HepG2 (cell line): ENCODE results near the gene UBE3B. TPM values are rescaled to one million over a fixed set of nuclear protein-coding genes. Genes with fewer than 3 reads are reported as not detected.

ENCODE experiments used
- ATAC-seq: fragments of 200-7000 bp; cut with Tn5 transposase; 3 replicates; pipeline ENCODE4 v1.9.1; 2020; ENCODE audit warnings: mild to moderate bottlenecking, moderate library complexity
- BruUV-seq: library from RNA; stranded (reverse); fragments of 400-500 nt; replicated peaks from 2 replicates; lab custom pipeline; 2021; lab: Mats Ljungman, UMichigan
- CTCF ChIA-PET: fragments of 300-600 bp; formaldehyde crosslinking; extraction: SDS; loops from one replicate; lab custom pipeline; 2021; ENCODE audit warnings: low total read pairs, inconsistent platforms, low intra/inter-chr PET ratio; lab: Yijun Ruan, JAX
- POLR2A ChIA-PET: fragments of 350-600 bp; sonication (Branson Sonifier 250); formaldehyde crosslinking; loops from one replicate; lab custom pipeline; 2020; ENCODE audit warnings: antibody characterized with exemption, inconsistent platforms; lab: Yijun Ruan, JAX
- DNase-seq: peaks from one replicate; pipeline ENCODE4 v3.0.0-alpha.2; 2015; ENCODE audit warnings: low spot score
- FAIRE-seq: peaks from 3 replicates; lab custom pipeline; 2011; peaks lifted over from hg19 to GRCh38; lab: Jason Lieb, UNC
- H2AFZ ChIP-seq: one replicate; pipeline ENCODE4 v1.6.1; 2011; ENCODE audit warnings: low read length, inconsistent platforms
- H3K27ac ChIP-seq: fragments of 300-600 bp; 3 replicates; pipeline ENCODE4 v1.8.0; 2011; ENCODE audit warnings: mixed run types, mild to moderate bottlenecking, mixed read lengths, low read length, inconsistent platforms; ENCODE audit not compliant: insufficient read depth; ENCODE audit errors: extremely low read length
- H3K27me3 ChIP-seq, 2 experiments: fragments of 200-600 bp in 1 of 2; 2 replicates in 1 of 2; 3 replicates in 1 of 2; pipeline versions ENCODE4 v1.6.0 to v1.8.0; 2011; ENCODE audit warnings: low read length in 2 of 2, mild to moderate bottlenecking in 2 of 2, moderate library complexity in 2 of 2, inconsistent platforms in 1 of 2; ENCODE audit not compliant: insufficient read depth in 2 of 2, control insufficient read depth in 1 of 2
- H3K36me3 ChIP-seq, 2 experiments: fragments of 200-600 bp in 1 of 2; replicated peaks in 1 of 2; 2 replicates in 1 of 2; 3 replicates in 1 of 2; pipeline versions ENCODE4 v1.5.1 to v1.8.0; 2011; ENCODE audit warnings: low read length in 2 of 2, inconsistent platforms in 1 of 2; ENCODE audit not compliant: insufficient read depth in 2 of 2, control insufficient read depth in 1 of 2
- H3K4me1 ChIP-seq: 2 replicates; pipeline ENCODE4 v1.5.1; 2012; ENCODE audit warnings: low read length, inconsistent platforms; ENCODE audit not compliant: insufficient read depth
- H3K4me2 ChIP-seq: 2 replicates; pipeline ENCODE4 v1.6.0; 2011; ENCODE audit warnings: low read depth, low read length, inconsistent platforms
- H3K4me3 ChIP-seq, 3 experiments: fragments of 200-600 bp in 1 of 3; sonication (generic), shearing (Covaris generic) in 1 of 3; replicated peaks in 1 of 3; 2 replicates each; pipeline ENCODE4 v1.5.1; 2011 to 2016; ENCODE audit warnings: low read length in 3 of 3, inconsistent platforms in 2 of 3, low read depth in 2 of 3, mild to moderate bottlenecking in 2 of 3, control low read depth in 1 of 3, mixed read lengths in 1 of 3; ENCODE audit not compliant: insufficient read depth in 1 of 3
- H3K79me2 ChIP-seq: one replicate; pipeline ENCODE4 v1.6.1; 2011; ENCODE audit warnings: low read length, inconsistent platforms; ENCODE audit not compliant: insufficient read depth
- H3K9ac ChIP-seq: 2 replicates; pipeline ENCODE4 v1.6.0; 2011; ENCODE audit warnings: mild to moderate bottlenecking, low read depth, low read length, inconsistent platforms; ENCODE audit not compliant: insufficient read depth
- H3K9me3 ChIP-seq: 2 replicates; pipeline ENCODE4 v1.5.1; 2012; ENCODE audit warnings: mild to moderate bottlenecking, low read length
- H4K20me1 ChIP-seq: 2 replicates; pipeline ENCODE4 v1.6.0; 2011; ENCODE audit warnings: inconsistent platforms, mild to moderate bottlenecking, low read length, moderate library complexity; ENCODE audit not compliant: insufficient read depth
- ARNT ChIP-seq: fragments of 450-650 bp; IDR thresholded peaks from 2 replicates; pipeline ENCODE4 v1.6.1; 2017
- GABPA ChIP-seq, 2 experiments: IDR thresholded peaks; 2 replicates each; pipeline ENCODE4 v1.6.1; 2011 to 2016; ENCODE audit warnings: low read depth in 2 of 2, low read length in 1 of 2, missing biosample characterization in 1 of 2, missing genetic modification characterization in 1 of 2
- RXRB ChIP-seq: IDR thresholded peaks from 2 replicates; pipeline ENCODE4 v1.6.1; 2016; ENCODE audit warnings: borderline replicate concordance, missing genetic modification reagents, missing compliant biosample characterization
- ZBTB1 ChIP-seq: sonication (generic); formaldehyde crosslinking; IDR thresholded peaks from 2 replicates; pipeline ENCODE4 v1.4.0; 2020; ENCODE audit warnings: missing genetic modification reagents, borderline replicate concordance
- ZBTB20 ChIP-seq: sonication (generic); formaldehyde crosslinking; IDR thresholded peaks from 2 replicates; pipeline ENCODE4 v1.8.1; 2023; ENCODE audit warnings: missing genetic modification reagents, low read depth, mild to moderate bottlenecking, borderline replicate concordance
- ZNF263 ChIP-seq: sonication (generic); formaldehyde crosslinking; IDR thresholded peaks from 2 replicates; pipeline ENCODE4 v1.4.0; 2020; ENCODE audit warnings: missing genetic modification reagents
- ZNF616 ChIP-seq: sonication (generic); formaldehyde crosslinking; IDR thresholded peaks from 2 replicates; pipeline ENCODE4 v1.5.0; 2020; ENCODE audit warnings: low read depth, mild to moderate bottlenecking, missing genetic modification reagents
- ZNF619 ChIP-seq: sonication (generic); formaldehyde crosslinking; IDR thresholded peaks from 2 replicates; pipeline ENCODE4 v1.4.0; 2020; ENCODE audit warnings: mild to moderate bottlenecking, missing genetic modification reagents
- in situ Hi-C: cut with HindIII; loops from 2 replicates; pipeline ENCODE4 v1.10.0; 2017; ENCODE audit warnings: low pct_unique_long_range_greater_than_20kb; ENCODE audit not compliant: extremely low pct_ligation_motif_present
- intact Hi-C: fragments of 100-400 bp; cut with micrococcal nuclease; formaldehyde crosslinking; loops from one replicate; pipeline ENCODE4 v1.10.0; 2022; ENCODE audit not compliant: unreplicated experiment
- polyA plus RNA-seq, 8 experiments: library from polyadenylated mRNA; depleted of rRNA in 3 of 8; stranded (reverse) in 7 of 8; unstranded in 1 of 8; fragments of >200 nt; fragmentation: Illumina TruSeq in 4 of 8; extraction: Trizol in 4 of 8; gene quantifications; 2 replicates each; pipeline versions ENCODE4 v1.2.1 to v1.2.3, GENCODE V29; 2011 to 2016; ENCODE audit warnings: low read depth in 4 of 8, missing spikeins in 1 of 8, mixed read lengths in 1 of 8; ENCODE audit not compliant: insufficient read depth in 1 of 8
- total RNA-seq, 5 experiments: library from RNA; depleted of rRNA; stranded (reverse); fragments of >200 nt; fragmentation: Illumina TruSeq; extraction: Trizol; gene quantifications; 2 replicates each; pipeline ENCODE4 v1.2.3, GENCODE V29; 2016; ENCODE audit warnings: low read depth in 1 of 5
- TF ChIP-seq, protein P1 (sequence below): sonication (generic); formaldehyde crosslinking; IDR thresholded peaks from 2 replicates; pipeline ENCODE4 v1.8.0; 2022; ENCODE audit warnings: mild to moderate bottlenecking, missing genetic modification reagents; ENCODE audit not compliant: insufficient replicate concordance
- TF ChIP-seq, protein P2 (sequence below): sonication (generic); formaldehyde crosslinking; IDR thresholded peaks from 2 replicates; pipeline ENCODE4 v1.5.1; 2020; ENCODE audit warnings: missing genetic modification reagents, mild to moderate bottlenecking, borderline replicate concordance
- TF ChIP-seq, protein P3 (sequence below): sonication (generic); formaldehyde crosslinking; IDR thresholded peaks from 2 replicates; pipeline ENCODE4 v1.4.0; 2020; ENCODE audit warnings: mild to moderate bottlenecking, missing genetic modification reagents

Gene UBE3B
- total and polyA plus RNA-seq, 2 of the 13 experiments (the other 11 are each of a cell fraction or from before 2014, with no cell fraction given): 22.7 to 25.3 TPM

DNA sequence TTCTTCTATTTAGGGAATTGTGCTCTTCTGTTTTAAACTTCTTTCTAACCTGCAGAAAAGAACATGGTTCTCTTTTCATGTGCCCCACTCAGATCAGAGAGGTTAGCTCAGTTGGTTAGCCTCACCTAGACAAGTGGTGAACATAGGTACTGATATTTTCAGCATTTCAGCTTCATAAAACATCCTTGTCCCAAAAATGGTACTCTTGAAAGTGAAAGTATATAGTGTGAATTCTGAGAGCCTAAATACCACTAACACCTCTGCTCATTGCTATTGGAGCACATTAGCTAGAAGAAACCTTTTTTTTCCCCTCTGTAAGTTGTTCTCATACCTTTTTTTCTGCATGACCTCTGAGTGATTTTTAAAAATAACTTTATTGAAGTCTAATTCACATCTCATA is 17.6 kb downstream of the UBE3B start:
- peak overlapping the region; percentile 47 for H3K9ac ChIP-seq
- TF ChIP-seq ZBTB1 (CRISPR knock-in tag): no peak
- TF ChIP-seq, all 625 proteins: peak for 0
- in situ Hi-C loops: no loop called here
- no peaks in the 10 kb centered on the region for H3K9me3 ChIP-seq
- no peak overlapping the region for H2AFZ ChIP-seq
- FAIRE-seq: no peak
- ChIA-PET CTCF (no interaction called here), POLR2A (interaction anchor here (1.1 to 2.4 kb wide), 3 partner anchors 16 to 33 kb away, joined by 3 to 18 read pairs (median 11); partner anchors contain the start of genes KCTD10 and UBE3B)
- H4K20me1 ChIP-seq: no peaks in the 10 kb centered on the region
- peak; percentile 27 for ATAC-seq
- BruUV-seq: no TSS peak
- peaks cover 5 to 36% of the 10 kb centered on the region in 2 experiments for H3K36me3 ChIP-seq
- peaks cover 26% of the 10 kb centered on the region for H3K4me1 ChIP-seq
- H3K4me3 ChIP-seq: no peak overlapping the region; a peak in 1 of 6 replicates
- peak overlapping the region; percentile 52 for H3K4me2 ChIP-seq
- no peaks in the 10 kb centered on the region for H3K27me3 ChIP-seq
- H3K27ac ChIP-seq: peak overlapping the region; percentile 77
- no peaks in the 10 kb centered on the region for H3K79me2 ChIP-seq
- no peak for DNase-seq
- intact Hi-C loops: loop anchor here (2.0 kb wide), 1 partner anchor 18 kb away; the partner anchor contains the start of genes KCTD10 and UBE3B

DNA sequence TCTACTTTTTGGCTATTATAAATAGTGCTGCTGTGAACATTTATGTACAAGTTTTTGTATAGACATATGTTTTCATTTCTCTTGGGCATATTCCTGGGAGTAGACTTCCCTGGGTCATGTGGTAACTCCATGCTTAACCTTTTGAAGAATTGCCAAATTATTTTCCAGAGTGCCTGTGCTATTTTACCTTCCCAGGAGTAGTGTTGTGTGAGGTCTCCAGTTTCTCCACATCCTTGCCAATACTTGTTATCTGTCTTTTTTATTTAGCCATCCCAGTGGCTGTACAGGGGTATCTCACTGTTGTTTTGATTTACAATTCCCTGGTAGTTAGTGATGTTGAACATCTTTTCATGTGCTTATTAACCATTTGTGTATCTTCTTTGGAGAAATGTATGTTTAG is 18.9 kb downstream of the UBE3B start:
- FAIRE-seq: no peak
- intact Hi-C loops: no loop called here
- TF ChIP-seq, protein P1, sequence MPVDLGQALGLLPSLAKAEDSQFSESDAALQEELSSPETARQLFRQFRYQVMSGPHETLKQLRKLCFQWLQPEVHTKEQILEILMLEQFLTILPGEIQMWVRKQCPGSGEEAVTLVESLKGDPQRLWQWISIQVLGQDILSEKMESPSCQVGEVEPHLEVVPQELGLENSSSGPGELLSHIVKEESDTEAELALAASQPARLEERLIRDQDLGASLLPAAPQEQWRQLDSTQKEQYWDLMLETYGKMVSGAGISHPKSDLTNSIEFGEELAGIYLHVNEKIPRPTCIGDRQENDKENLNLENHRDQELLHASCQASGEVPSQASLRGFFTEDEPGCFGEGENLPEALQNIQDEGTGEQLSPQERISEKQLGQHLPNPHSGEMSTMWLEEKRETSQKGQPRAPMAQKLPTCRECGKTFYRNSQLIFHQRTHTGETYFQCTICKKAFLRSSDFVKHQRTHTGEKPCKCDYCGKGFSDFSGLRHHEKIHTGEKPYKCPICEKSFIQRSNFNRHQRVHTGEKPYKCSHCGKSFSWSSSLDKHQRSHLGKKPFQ (CRISPR knock-in tag): no peak
- TF ChIP-seq ZNF619 (CRISPR knock-in tag): no peak
- TF ChIP-seq, protein P2, sequence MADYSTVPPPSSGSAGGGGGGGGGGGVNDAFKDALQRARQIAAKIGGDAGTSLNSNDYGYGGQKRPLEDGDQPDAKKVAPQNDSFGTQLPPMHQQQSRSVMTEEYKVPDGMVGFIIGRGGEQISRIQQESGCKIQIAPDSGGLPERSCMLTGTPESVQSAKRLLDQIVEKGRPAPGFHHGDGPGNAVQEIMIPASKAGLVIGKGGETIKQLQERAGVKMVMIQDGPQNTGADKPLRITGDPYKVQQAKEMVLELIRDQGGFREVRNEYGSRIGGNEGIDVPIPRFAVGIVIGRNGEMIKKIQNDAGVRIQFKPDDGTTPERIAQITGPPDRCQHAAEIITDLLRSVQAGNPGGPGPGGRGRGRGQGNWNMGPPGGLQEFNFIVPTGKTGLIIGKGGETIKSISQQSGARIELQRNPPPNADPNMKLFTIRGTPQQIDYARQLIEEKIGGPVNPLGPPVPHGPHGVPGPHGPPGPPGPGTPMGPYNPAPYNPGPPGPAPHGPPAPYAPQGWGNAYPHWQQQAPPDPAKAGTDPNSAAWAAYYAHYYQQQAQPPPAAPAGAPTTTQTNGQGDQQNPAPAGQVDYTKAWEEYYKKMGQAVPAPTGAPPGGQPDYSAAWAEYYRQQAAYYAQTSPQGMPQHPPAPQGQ (CRISPR knock-in tag): no peak
- TF ChIP-seq ARNT: no peak
- TF ChIP-seq, protein P3, sequence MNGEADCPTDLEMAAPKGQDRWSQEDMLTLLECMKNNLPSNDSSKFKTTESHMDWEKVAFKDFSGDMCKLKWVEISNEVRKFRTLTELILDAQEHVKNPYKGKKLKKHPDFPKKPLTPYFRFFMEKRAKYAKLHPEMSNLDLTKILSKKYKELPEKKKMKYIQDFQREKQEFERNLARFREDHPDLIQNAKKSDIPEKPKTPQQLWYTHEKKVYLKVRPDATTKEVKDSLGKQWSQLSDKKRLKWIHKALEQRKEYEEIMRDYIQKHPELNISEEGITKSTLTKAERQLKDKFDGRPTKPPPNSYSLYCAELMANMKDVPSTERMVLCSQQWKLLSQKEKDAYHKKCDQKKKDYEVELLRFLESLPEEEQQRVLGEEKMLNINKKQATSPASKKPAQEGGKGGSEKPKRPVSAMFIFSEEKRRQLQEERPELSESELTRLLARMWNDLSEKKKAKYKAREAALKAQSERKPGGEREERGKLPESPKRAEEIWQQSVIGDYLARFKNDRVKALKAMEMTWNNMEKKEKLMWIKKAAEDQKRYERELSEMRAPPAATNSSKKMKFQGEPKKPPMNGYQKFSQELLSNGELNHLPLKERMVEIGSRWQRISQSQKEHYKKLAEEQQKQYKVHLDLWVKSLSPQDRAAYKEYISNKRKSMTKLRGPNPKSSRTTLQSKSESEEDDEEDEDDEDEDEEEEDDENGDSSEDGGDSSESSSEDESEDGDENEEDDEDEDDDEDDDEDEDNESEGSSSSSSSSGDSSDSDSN (CRISPR knock-in tag): no peak
- no peak for TF ChIP-seq RXRB (CRISPR knock-in tag)
- TF ChIP-seq ZNF616 (CRISPR knock-in tag): no peak
- TF ChIP-seq GABPA (IDR thresholded peaks at IDR 0.05; ENCODE audit: low read depth, low read length): no peak
- no peak for TF ChIP-seq GABPA (CRISPR knock-in tag; IDR thresholded peaks at IDR 0.05; ENCODE audit: low read depth)
- TF ChIP-seq ZNF263 (CRISPR knock-in tag): no peak
- no peak for TF ChIP-seq ZBTB20

More for the DNA sequence above, 18.9 kb downstream of the UBE3B start:
- Histone ChIP-seq H3K36me3 (peaks cover 4 to 35% of the 10 kb centered on the region in 2 experiments), H3K9ac (no peak overlapping the region), H2AFZ (no peak overlapping the region), H3K27ac (no peak overlapping the region), H3K4me1 (peaks cover 26% of the 10 kb centered on the region), H3K27me3 (no peaks in the 10 kb centered on the region), H3K9me3 (no peaks in the 10 kb centered on the region), H3K4me3 (no peak overlapping the region), H4K20me1 (no peaks in the 10 kb centered on the region), H3K4me2 (no peak overlapping the region), H3K79me2 (no peaks in the 10 kb centered on the region)
- no TSS peak for BruUV-seq
- ATAC-seq (no peak), DNase-seq (no peak)
- POLR2A ChIA-PET: no interaction called here
- in situ Hi-C loops: no loop called here
- CTCF ChIA-PET: no interaction called here
